Endodermal cell (in vitro differentiated cells): ENCODE measurements around the gene H2AZ2. TPM values are rescaled to one million over a fixed set of nuclear protein-coding genes. Genes with fewer than 3 reads are reported as not detected.

Experiments
- DNase-seq: peaks from one replicate; pipeline ENCODE4 v3.0.0-alpha.2; 2017
- H3K27ac ChIP-seq: 2 replicates; pipeline ENCODE4 v1.5.1; 2013; ENCODE audit warnings: mild to moderate bottlenecking, low read depth, low read length, moderate library complexity
- H3K27me3 ChIP-seq: 2 replicates; pipeline ENCODE4 v1.6.1; 2013; ENCODE audit warnings: mild to moderate bottlenecking, low read length, moderate library complexity; ENCODE audit not compliant: insufficient read depth, control insufficient read depth, poor library complexity, severe bottlenecking
- H3K36me3 ChIP-seq: 2 replicates; pipeline ENCODE4 v1.7.0; 2013; ENCODE audit warnings: mild to moderate bottlenecking, low read length, moderate library complexity; ENCODE audit not compliant: control insufficient read depth, insufficient read depth
- H3K4me1 ChIP-seq: one replicate; pipeline ENCODE4 v1.7.0; 2013; ENCODE audit warnings: low read length; ENCODE audit not compliant: control insufficient read depth, insufficient read depth
- H3K4me3 ChIP-seq: 2 replicates; pipeline ENCODE4 v1.5.1; 2013; ENCODE audit warnings: mild to moderate bottlenecking, low read length, moderate library complexity
- H3K9ac ChIP-seq: 2 replicates; pipeline ENCODE4 v1.6.1; 2013; ENCODE audit warnings: mild to moderate bottlenecking, low read length, moderate library complexity; ENCODE audit not compliant: poor library complexity, severe bottlenecking; ENCODE audit errors: extremely low read depth
- H3K9me3 ChIP-seq: 2 replicates; pipeline ENCODE4 v1.6.1; 2013; ENCODE audit warnings: mild to moderate bottlenecking, low read length, moderate library complexity; ENCODE audit not compliant: control insufficient read depth
- H3K27ac Mint-ChIP-seq: 2 replicates; pipeline ENCODE4 v1.8.0; 2020; ENCODE audit warnings: mixed read lengths
- H3K27me3 Mint-ChIP-seq: 2 replicates; pipeline ENCODE4 v1.8.0; 2021; ENCODE audit warnings: mild to moderate bottlenecking, mixed read lengths; ENCODE audit not compliant: insufficient read depth
- H3K36me3 Mint-ChIP-seq: 2 replicates; pipeline ENCODE4 v1.8.0; 2020; ENCODE audit warnings: low read depth, mixed read lengths
- H3K4me1 Mint-ChIP-seq: 2 replicates; pipeline ENCODE4 v1.8.0; 2020; ENCODE audit warnings: mixed read lengths
- H3K4me3 Mint-ChIP-seq: 2 replicates; pipeline ENCODE4 v1.8.0; 2020; ENCODE audit warnings: mild to moderate bottlenecking, moderate library complexity, mixed read lengths
- H3K9me3 Mint-ChIP-seq: 2 replicates; pipeline ENCODE4 v1.8.0; 2020; ENCODE audit warnings: mild to moderate bottlenecking, mixed read lengths
- WGBS, 2 experiments: methylation state at CpG; one replicate each; pipeline versions ENCODE4 v1.1.5 to v1.1.7; 2013; ENCODE audit warnings: missing lambda C conversion rate in 2 of 2, mixed read lengths in 1 of 2; ENCODE audit not compliant: insufficient coverage in 1 of 2, insufficient read length in 1 of 2; 5-methylcytosine and 5-hydroxymethylcytosine counted together
- total RNA-seq, 2 donors: library from RNA; stranded (reverse); fragmentation: NEBNext Ultra II Directional in 1 of 2; extraction: Animal tissue kit (Norgen Biotek cat#: 25700) in 1 of 2; gene quantifications; 2 replicates in 1 of 2; 3 replicates in 1 of 2; pipeline ENCODE4 v1.2.1, GENCODE V29; 2021
- TF ChIP-seq, protein P1 (sequence below): fragments of 200-600 bp; sonication (generic); conservative IDR thresholded peaks from 2 replicates; pipeline ENCODE4 v1.5.0; 2021; ENCODE audit warnings: antibody characterized with exemption, mild to moderate bottlenecking

Gene H2AZ2
- total RNA-seq, 2 donors from 2014 or later, result 179 to 201 TPM

DNA sequence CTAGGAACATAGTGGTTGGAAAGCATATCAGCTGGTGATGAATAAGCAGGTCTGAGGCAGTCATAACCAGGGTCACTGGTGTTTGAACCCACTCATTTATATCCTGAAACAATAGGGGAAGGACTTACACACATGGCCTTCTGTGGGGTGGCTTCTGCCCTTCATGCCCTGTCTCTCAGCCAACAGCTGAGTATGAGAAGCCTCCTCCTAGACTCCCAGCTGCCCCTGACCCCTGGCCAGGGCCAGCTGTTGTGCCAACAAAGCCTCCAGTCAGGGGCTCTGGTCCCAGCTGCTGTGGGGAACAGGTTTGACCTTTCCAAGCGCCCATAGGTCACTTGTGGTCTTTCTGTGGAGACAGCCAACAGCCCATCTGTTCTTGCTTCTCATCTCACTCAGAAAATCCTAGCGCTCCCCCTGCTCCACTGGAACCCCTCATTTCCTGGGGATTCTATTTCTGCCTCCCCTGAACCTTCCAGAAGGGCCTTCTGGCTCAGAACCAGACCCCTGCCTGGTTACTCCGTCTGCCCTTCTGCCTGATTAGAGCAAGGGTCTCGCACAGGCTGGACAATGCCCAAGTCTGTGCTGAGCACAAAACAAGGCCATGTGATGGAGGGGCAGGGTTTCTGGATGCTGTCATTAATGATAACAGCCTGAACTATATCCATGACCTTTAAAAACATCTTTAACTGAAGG, 47.1 kb upstream of the H2AZ2 start:
- Histone ChIP-seq H3K4me3 (no peak overlapping the region), H3K27ac (peak overlapping the region; percentile 3), H3K4me1 (no peaks in the 10 kb centered on the region), H3K36me3 (no peaks in the 10 kb centered on the region), H3K9ac (no peak overlapping the region), H3K9me3 (no peaks in the 10 kb centered on the region), H3K27me3 (no peaks in the 10 kb centered on the region)
- Mint-ChIP-seq H3K27ac (no peak overlapping the region), H3K4me3 (no peak overlapping the region), H3K9me3 (peaks cover 4% of the 10 kb centered on the region), H3K27me3 (peaks cover 2% of the 10 kb centered on the region), H3K4me1 (no peaks in the 10 kb centered on the region), H3K36me3 (no peaks in the 10 kb centered on the region)
- TF ChIP-seq, protein P1, sequence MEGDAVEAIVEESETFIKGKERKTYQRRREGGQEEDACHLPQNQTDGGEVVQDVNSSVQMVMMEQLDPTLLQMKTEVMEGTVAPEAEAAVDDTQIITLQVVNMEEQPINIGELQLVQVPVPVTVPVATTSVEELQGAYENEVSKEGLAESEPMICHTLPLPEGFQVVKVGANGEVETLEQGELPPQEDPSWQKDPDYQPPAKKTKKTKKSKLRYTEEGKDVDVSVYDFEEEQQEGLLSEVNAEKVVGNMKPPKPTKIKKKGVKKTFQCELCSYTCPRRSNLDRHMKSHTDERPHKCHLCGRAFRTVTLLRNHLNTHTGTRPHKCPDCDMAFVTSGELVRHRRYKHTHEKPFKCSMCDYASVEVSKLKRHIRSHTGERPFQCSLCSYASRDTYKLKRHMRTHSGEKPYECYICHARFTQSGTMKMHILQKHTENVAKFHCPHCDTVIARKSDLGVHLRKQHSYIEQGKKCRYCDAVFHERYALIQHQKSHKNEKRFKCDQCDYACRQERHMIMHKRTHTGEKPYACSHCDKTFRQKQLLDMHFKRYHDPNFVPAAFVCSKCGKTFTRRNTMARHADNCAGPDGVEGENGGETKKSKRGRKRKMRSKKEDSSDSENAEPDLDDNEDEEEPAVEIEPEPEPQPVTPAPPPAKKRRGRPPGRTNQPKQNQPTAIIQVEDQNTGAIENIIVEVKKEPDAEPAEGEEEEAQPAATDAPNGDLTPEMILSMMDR, result no peak
- no peak for DNase-seq
- WGBS, 2 experiments, result 85 to 95% methylated on average over 3 to 4 of the region's 4 CpGs

DNA sequence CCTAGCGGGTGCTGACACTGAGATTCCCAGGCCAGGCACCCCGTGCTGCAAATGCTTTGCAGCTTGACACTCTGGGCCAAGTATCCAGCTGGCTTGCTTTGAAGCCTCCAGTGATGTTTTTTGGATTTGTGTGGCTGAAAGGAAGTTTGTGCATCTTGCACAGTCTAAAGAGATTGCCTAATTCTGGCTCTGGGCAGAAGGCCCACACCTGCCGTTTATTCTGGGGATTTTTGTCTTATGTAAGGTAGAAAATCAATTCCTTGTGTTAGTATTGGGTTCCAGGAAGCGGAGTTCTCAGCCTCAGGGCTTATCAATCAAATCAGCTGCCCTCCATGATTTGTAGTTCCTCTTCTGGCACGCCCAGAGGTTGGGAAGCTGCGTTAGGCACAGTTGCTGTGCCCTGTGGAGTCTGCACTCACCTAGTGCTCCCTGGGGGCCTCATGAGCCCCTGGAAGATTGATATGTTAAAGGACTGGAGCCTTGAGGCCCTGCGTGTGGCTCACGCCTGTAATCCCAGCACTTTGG, 45.9 kb upstream of the H2AZ2 start:
- Mint-ChIP-seq H3K9me3 (peaks cover 4% of the 10 kb centered on the region), H3K4me3 (no peak overlapping the region), H3K4me1 (no peaks in the 10 kb centered on the region), H3K27ac (no peak overlapping the region), H3K36me3 (no peaks in the 10 kb centered on the region), H3K27me3 (peaks cover 5% of the 10 kb centered on the region)
- 84 to 92% methylated on average over 5 to 8 of the region's 8 CpGs for WGBS, 2 experiments
- Histone ChIP-seq H3K9ac (no peak overlapping the region), H3K27ac (no peak overlapping the region), H3K27me3 (no peaks in the 10 kb centered on the region), H3K4me3 (no peak overlapping the region), H3K9me3 (no peaks in the 10 kb centered on the region), H3K36me3 (no peaks in the 10 kb centered on the region), H3K4me1 (no peaks in the 10 kb centered on the region)
- DNase-seq, result no peak
- TF ChIP-seq, protein P1, result no peak

DNA sequence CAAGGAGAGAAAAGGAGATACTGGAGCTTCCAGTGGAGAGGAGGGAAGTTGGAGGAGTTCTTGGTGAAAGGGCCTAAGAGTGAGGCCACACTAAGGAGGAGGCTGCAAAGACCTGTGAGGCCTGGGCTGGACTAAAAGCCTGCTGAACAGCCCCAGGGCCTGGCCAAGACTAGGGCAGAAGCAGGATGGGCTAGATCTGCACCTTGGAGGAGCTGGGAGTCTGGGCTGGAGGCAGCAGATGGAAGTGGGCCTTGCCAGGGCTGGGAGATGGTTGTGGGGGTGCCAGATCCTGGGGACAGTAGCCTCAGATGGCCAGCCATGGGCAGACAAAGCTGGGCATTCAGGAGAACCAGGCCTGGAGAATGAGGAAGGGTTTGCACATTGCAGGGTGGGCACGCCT, 43.9 kb upstream of the H2AZ2 start:
- no peaks in the 10 kb centered on the region for H3K9me3 Mint-ChIP-seq
- Histone ChIP-seq H3K4me3 (no peak overlapping the region), H3K9me3 (no peaks in the 10 kb centered on the region), H3K9ac (no peak overlapping the region), H3K27ac (no peak overlapping the region), H3K36me3 (no peaks in the 10 kb centered on the region), H3K27me3 (no peaks in the 10 kb centered on the region), H3K4me1 (no peaks in the 10 kb centered on the region)
- H3K4me3 Mint-ChIP-seq, result no peak overlapping the region
- H3K27ac Mint-ChIP-seq, result no peak overlapping the region
- no peaks in the 10 kb centered on the region for H3K4me1 Mint-ChIP-seq
- H3K27me3 Mint-ChIP-seq, result peaks cover 14% of the 10 kb centered on the region
- H3K36me3 Mint-ChIP-seq, result no peaks in the 10 kb centered on the region
- TF ChIP-seq, protein P1, result no peak
- DNase-seq, result no peak
- 93 to 100% methylated on average over 1 of the region's 1 CpG for WGBS, 2 experiments
